NCI-H524 (cell line): ENCODE results near the gene PPM1F.
"Not testable (repeated sequence)": the region's sequence is repeated elsewhere in the genome, so short reads cannot be mapped to it uniquely, and the experiment has no call there.

Source experiments
- DNase-seq, 2 experiments: peaks; one replicate each; lab custom pipeline; 2025; lab: John Stamatoyannopoulos, UW

PPM1F gene

DNA sequence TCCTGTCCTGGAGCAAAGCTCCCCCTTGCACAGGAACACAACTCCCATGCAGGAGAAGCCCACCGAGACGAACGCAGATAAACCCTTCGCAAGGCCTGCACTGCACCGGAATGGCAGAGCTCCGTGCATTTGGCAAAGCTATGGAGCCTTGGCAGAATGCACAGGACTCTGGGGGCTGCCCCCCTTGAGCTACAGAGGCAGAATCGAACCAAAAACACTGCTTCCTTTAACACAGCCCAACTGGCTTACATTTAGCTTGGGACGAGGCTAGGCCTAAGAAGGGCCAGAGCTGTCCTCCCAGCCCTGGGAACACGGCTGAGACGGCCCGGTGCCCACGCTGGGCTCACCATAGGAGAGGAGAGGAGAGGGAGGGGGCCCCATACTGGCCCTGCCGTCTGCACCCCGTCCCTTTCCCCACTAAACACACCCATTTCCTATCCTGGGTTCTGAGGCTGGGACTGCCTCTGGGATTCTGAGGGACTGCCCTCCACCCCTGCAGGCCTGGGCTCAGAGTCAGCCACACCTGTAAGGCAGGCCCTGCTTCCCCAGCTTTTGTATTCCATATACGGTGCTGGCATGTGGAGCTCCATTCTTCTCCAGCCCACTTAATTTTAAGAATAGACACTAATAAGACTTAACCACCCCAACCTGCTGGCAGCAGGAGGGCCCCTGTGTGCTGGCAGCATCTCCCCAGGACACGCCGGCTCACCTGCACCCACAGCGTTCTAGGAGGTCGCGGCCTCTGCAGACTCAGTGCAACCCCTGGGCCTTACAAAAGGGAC is 32.9 kb downstream of the PPM1F start:
- DNase-seq = no peak

GRCh38 chr22:21918466-21919185 is 34.0 kb downstream of the PPM1F start:
- no peak for DNase-seq

- DNase-seq = no peak
Measured at GRCh38 chr22:21917959-21918261, 34.7 kb downstream of the PPM1F start.

DNA sequence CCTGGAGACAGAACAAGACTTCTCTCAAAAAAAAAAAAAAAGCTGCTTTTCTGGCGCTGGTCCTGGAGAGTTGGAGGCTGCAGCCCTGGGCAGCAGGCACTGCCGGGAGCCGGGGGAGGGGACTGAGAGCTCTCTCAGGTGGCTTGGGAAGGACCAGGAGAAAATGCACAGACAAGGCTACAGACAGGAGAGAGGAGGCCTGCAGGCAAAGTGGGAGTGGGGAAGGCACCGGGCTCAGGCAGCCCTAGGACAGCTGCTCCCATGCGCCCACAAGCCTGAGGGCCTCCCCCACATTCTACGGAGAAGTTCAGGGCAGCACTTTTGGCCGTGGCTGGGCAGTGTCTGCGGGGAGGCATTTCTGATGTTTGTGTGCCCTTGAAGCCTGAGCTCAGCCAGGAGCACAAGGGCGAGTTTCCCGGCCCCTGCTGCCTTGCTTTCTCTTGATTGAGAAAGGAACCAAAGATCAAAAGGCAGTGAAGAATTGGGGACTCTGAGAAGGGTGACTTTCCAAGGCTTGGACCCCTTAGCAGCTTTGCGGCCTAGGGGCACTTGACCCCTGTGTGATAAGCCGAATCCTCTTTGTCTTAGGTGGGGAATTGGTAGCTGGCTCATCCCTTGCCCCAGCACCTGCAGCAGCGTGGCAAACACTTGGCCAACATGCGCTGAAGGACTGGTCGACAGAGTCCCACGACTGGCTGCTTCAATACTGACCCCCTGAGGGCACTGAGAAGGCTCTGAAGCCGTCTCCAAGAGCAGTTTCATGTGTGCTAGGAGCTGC is 35.3 kb downstream of the PPM1F start:
- no peak for DNase-seq

DNA sequence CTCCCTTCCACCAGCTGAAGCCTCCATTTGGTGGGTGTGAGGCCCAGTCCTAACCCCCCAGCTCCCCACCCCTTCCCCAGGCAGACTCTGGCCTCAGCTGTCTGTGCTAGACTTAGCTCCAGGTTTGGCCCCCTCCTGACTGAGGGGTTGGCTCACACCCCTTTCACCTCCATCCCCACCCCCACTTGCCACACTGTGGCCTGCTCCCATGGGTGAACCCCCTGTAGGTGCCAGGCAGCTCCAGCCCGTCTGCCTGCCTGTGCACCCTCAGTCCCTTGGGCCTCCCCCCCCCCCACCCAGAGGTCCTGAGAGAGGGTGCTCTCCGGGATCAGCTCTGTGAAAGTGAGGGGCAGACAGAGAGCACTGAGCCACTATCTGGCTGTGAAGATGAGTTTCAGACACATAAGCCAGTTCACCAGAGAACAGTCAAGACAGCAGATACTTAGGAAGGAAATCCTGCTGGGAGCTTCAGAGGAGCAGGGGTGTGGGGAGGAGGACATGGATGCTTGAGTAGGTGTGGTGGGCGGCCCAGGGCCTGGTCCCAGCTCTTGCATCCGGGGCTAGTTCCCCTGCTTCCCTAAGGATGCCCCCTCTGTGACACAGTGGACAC is 36.2 kb downstream of the PPM1F start:
- no peak for DNase-seq

GRCh38 chr22:21915624-21916308 is 36.9 kb downstream of the PPM1F start:
- DNase-seq = no peak

- DNase-seq = not testable (repeated sequence)
Measured at GRCh38 chr22:21914033-21914642, 38.5 kb downstream of the PPM1F start.

GRCh38 chr22:21910367-21910766 is 42.3 kb downstream of the PPM1F start:
- DNase-seq = not testable (repeated sequence)

- no peak for DNase-seq
Measured at GRCh38 chr22:21909871-21910270, 42.8 kb downstream of the PPM1F start.

DNA sequence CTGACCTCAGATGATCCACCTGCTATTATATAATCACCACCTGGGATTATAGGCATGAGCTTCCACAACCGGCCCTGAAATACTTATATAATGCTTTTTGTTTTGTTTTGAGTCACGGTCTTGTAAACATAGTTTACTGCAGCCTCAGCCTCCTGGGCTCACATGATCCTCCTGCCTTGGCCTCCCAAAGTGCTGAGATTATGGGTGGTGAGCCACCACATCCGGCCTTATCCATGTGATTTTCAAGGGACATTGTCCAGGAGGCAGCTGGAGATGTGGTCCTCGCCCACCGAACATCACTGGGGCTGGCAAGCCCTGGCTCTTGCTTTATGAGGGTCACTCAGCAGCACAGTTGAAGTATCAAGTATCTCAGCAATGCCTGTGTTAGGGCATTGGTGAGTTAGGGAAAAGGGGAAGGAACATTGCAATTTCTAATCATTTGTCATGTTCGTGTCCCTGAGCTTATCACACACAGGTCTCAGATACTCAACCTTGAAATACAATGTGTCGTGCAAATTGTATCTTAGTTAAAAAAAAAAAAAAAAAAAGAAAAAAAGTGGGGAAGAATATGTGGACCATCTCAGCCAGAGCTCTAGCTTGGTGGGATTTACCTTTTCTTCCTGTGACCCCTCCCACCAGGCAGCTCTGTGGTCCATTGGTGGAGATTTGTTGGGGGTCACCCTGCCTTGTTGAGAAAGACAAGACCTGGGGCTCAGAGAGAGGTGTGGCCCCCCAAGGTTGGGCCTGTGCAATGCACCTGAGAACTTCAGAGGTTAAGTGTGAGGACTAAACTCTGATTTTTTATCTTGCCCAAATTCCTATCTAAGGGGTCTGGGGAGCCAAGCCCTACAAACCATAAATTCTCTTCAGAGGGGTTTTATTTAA is 44.8 kb downstream of the PPM1F start:
- DNase-seq = no peak

GRCh38 chr22:21905234-21905633 is 47.4 kb downstream of the PPM1F start:
- DNase-seq = not testable (repeated sequence)

DNA sequence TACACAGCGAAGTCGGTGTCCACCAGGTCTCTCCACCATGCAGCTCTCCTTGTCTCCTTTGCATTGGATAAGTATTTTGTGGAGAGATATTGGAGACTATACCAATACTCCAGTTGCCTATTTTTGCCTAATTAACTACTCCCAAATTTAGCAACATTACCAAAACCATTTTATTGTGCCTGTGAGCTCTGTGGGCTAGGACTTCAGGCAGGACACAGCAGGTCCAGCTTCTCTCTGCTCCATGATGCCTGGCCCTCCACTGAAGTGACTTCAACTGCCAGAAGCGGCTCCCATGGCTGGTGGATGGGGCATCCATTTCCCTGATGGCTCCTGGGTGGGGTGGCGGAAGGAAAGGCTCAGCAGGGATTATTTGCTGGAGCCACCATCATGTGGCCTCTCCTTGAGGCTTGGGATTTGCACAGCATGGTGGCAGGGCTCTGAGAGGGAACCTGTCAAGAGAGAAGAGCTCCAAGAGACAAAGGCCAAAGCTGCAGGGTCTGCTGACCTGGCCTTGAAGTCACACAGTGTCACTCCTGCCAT is 48.3 kb downstream of the PPM1F start:
- no peak for DNase-seq

DNA sequence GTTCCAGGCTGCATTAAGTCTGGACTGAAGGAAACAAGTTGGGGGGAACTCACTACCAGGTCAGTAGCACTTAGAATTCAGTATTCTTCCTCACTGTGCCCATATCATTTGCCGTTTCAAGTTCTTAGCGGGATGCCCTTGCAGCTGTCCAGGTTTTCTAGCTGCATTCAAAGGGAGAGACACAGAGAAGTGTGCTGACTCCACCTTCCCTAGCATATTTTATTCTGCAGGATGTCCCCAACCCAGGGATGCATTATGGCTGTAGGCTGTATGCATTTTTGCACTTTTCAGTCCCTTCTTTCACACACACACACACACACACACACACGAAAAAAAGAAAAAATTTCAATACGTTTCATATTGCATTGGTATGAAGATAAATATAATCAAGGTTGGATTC is 49.4 kb downstream of the PPM1F start:
- DNase-seq = no peak

- DNase-seq = no peak
Measured at GRCh38 chr22:21902296-21903087, 50.2 kb downstream of the PPM1F start.

GRCh38 chr22:21898354-21898896 is 54.2 kb downstream of the PPM1F start:
- DNase-seq = no peak

GRCh38 chr22:21896951-21897513 is 55.6 kb downstream of the PPM1F start:
- DNase-seq = no peak

DNA sequence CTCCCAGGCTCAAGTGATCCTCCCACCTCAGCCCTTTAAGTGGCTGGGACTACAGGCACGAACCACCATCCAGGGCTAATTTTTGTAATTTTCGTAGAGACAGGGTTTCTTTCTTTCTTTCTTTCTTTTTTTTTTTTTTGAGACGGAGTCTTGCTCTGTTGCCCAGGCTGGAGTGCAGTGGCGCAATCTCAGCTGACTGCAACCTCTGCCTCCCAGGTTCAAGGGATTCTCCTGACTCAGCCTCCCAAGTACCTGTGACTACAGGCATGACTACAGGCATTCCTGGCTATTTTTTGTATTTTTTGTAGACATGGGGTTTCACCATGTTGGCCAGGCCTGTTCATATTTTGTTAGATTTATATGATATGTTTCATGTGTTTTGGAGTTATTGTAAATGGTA is 56.4 kb downstream of the PPM1F start:
- not testable (repeated sequence) for DNase-seq

- DNase-seq = no peak
Measured at GRCh38 chr22:21894799-21895198, 57.8 kb downstream of the PPM1F start.
